ENCODE measurements around the gene RASAL1.
"Not testable (repeated sequence)": the region's sequence is repeated elsewhere in the genome, so short reads cannot be mapped to it uniquely, and the experiment has no call there.

Gene RASAL1

DNA sequence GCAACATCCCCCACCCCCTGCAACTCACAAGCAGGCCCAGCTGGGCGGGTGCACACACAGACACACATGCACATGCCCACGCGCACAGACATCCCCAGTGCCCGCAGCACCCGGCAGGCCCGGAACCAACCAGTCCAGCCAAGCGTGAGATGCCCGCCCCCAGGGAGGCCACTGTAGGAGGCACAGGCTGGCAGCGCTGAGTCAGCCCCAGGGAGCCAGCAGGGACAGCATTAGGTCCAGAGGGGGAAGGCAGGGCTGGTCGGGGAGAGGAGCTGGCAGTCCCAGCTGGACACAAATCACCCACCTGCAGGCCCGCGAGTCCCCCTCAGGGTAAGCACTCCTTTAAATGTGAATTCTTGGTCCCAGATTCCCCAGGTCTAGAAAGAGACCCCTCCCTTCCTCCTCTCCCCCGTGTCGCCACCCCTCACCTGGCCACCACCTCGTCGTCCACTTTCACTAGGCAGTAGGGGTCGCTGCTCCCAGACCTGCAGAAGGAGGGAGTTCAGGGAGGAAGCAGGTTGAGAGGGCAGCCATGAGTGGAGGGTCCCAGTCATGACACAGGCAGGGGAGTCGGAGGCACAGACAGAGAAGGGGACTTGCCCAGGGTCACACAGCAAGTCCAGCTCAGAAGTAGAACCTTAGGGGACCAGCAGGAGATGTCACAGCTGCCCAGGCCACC lies 5.0 kb downstream of the RASAL1 start:
- Mint-ChIP-seq H3K4me3 (no peak overlapping the region), H3K9me3 (no peaks in the 10 kb centered on the region), H3K27me3 (peaks cover 7% of the 10 kb centered on the region in 2 donors), H3K36me3 (ENCODE audit: insufficient read depth) (no peaks in the 10 kb centered on the region), H3K27ac (no peak overlapping the region), H3K4me1 (ENCODE audit: low read depth in 2 of 2) (peaks cover 0 to 6% of the 10 kb centered on the region in 2 donors)
- ATAC-seq (replicated peaks) (peak; percentile 32), DNase-seq (no peak)

DNA sequence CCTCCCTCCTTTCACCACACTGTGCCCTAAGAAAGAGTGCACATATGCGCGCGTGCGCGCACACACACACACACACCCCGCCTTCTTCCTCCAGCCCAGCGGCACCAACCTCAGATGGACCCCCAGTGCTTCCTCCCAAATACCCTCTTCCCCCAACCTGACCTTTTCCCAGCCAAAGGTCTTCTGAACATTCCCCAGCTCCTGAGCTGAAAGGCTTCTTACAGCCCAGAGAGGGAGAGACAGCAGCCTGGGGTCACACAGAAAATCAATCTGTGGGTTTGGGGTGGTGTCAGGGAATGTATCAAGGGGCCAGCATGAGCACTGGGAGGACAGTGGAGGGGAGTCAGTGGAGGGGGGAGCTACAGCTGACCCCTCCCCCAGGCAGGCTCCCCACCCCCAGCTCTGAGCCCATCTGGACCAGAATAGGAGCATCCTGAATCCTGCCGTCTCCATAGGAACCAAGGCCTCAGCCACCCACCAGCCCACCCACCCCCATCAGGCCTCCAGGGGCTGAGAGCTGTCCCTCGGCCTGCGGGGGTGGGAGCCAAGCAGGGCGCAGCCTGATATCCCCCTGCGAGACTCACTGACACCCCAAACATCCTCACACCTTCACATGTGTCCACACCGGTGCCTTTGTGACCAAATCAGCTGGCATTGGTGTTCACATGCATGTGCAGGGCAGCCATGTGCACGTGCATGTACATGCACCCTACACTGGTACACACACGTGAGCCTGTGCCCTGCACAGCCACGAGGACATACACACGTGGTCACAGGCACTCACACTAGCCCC lies 5.7 kb downstream of the RASAL1 start:
- ATAC-seq (replicated peaks), result no peak
- H3K4me3 Mint-ChIP-seq, result no peak overlapping the region
- DNase-seq, result no peak
- H3K4me1 Mint-ChIP-seq (ENCODE audit: low read depth in 2 of 2), result peaks cover 0 to 2% of the 10 kb centered on the region in 2 donors
- no peaks in the 10 kb centered on the region for H3K9me3 Mint-ChIP-seq
- H3K27ac Mint-ChIP-seq, result no peak overlapping the region
- no peaks in the 10 kb centered on the region for H3K36me3 Mint-ChIP-seq (ENCODE audit: insufficient read depth)
- H3K27me3 Mint-ChIP-seq, result peaks cover 0 to 6% of the 10 kb centered on the region in 2 donors

DNA sequence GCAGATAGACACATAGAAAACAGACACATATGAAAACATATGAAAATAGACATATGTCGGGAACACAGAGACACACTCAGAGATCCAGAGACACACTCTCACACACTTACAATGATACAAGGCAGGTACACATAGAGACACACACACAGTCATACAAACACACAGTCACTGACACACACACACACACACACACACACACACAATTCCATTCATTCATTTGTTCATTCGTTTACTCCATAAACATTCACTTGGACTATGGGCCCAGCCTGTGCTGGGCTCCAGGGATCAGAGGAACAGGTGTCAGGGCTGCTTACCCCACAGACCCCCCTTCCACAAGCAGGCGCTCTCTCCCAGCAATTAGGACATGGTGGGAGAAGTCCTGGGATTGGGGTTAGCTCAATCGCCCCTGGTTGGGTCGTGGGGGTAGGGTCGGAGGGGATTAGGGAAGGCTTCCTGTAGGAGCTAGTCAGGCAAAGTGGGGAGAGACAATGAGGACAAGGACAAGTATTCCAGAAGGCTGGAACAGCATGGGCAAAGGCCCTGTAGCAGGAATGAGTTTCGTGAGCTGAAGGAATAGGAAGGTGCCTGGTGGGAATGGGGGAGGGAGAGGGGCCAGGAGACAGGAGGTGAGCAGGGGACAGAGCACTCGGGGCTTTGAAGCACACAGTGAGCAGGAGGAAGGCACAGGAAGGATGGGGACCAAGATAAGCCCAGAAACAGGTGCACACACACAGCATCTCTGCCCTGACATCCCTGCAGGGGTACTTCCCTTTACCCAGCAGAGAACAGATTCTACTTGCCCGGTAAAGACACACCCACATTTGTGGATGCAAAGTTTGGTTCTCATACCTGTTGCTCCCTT lies 6.5 kb downstream of the RASAL1 start:
- Mint-ChIP-seq H3K27me3 (peaks cover 0 to 6% of the 10 kb centered on the region in 2 donors), H3K9me3 (no peaks in the 10 kb centered on the region), H3K4me1 (ENCODE audit: low read depth in 2 of 2) (peaks cover 0 to 2% of the 10 kb centered on the region in 2 donors), H3K27ac (peak overlapping the region in 1 of 2 donors; percentile 12), H3K36me3 (ENCODE audit: insufficient read depth) (no peaks in the 10 kb centered on the region), H3K4me3 (no peak overlapping the region)
- ATAC-seq (replicated peaks), result no peak
- no peak for DNase-seq

- no peaks in the 10 kb centered on the region for H3K36me3 Mint-ChIP-seq (ENCODE audit: insufficient read depth)
- no peak for ATAC-seq (replicated peaks)
- H3K4me1 Mint-ChIP-seq (ENCODE audit: low read depth in 2 of 2), result peaks cover 0 to 2% of the 10 kb centered on the region in 2 donors
- no peak for DNase-seq
- H3K27ac Mint-ChIP-seq, result peak overlapping the region in 1 of 2 donors; percentile 12
- H3K27me3 Mint-ChIP-seq, result peaks cover 0 to 6% of the 10 kb centered on the region in 2 donors
- no peaks in the 10 kb centered on the region for H3K9me3 Mint-ChIP-seq
- H3K4me3 Mint-ChIP-seq, result no peak overlapping the region
These were observed 7.8 kb downstream of the RASAL1 start for GRCh38 chr12:113127791-113128199.

DNA sequence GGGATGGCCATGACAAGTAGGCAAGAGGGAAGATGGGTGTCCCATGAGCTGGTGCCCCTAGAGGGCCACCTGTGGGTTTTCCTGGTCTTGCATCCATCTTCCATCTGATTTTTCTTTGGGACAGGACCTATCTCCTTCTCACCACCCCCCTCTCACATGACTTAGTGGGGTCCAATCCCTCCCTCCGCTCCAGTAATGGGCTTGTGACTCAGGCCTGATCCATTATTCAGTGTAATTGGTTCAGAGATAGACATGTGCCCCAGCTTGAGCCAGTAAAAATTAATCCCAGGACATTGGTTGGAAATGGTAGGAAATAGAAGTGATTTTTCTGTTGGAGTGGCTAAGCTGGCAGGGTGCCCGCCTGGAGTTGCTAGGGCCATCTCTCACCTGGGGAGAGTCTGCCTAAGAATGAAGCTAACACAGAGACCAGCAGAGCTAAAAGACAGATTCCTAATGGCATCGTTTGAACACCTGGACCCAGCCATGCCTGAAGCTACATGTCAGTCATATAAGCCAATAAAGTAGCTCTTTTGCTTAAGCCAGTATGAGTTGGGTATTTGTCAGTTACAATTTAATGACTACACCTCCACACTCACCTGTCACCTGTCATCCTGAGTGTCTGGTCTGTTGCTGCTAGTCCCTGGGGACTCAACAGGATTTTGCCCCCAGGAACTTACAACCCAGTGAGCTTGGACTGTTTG lies 14.7 kb downstream of the RASAL1 start:
- no peak for ATAC-seq (replicated peaks)
- Mint-ChIP-seq H3K36me3 (ENCODE audit: insufficient read depth) (no peaks in the 10 kb centered on the region), H3K27ac (no peak overlapping the region)

GRCh38 chr12:113119980-113120669 lies 15.4 kb downstream of the RASAL1 start:
- H3K4me1 Mint-ChIP-seq (ENCODE audit: low read depth in 2 of 2), result no peaks in the 10 kb centered on the region
- no peak overlapping the region for H3K27ac Mint-ChIP-seq
- H3K9me3 Mint-ChIP-seq, result no peaks in the 10 kb centered on the region
- no peak for DNase-seq
- no peak overlapping the region for H3K4me3 Mint-ChIP-seq
- no peaks in the 10 kb centered on the region for H3K36me3 Mint-ChIP-seq (ENCODE audit: insufficient read depth)
- peaks cover 11 to 18% of the 10 kb centered on the region in 2 donors for H3K27me3 Mint-ChIP-seq
- no peak for ATAC-seq (replicated peaks)

More for the DNA sequence above, 14.7 kb downstream of the RASAL1 start:
- Mint-ChIP-seq H3K4me3 (no peak overlapping the region), H3K27me3 (peaks cover 11 to 18% of the 10 kb centered on the region in 2 donors), H3K9me3 (no peaks in the 10 kb centered on the region), H3K4me1 (ENCODE audit: low read depth in 2 of 2) (no peaks in the 10 kb centered on the region)
- DNase-seq, result no peak

GRCh38 chr12:113118142-113118541 lies 17.4 kb downstream of the RASAL1 start:
- Mint-ChIP-seq H3K4me1 (ENCODE audit: low read depth in 2 of 2) (no peaks in the 10 kb centered on the region), H3K27me3 (peaks cover 11 to 26% of the 10 kb centered on the region in 2 donors), H3K36me3 (ENCODE audit: insufficient read depth) (peaks cover 2% of the 10 kb centered on the region), H3K4me3 (no peak overlapping the region), H3K27ac (no peak overlapping the region), H3K9me3 (no peaks in the 10 kb centered on the region)
- no peak for ATAC-seq (replicated peaks)
- no peak for DNase-seq

GRCh38 chr12:113117684-113118083 lies 17.9 kb downstream of the RASAL1 start:
- H3K9me3 Mint-ChIP-seq; DNase-seq; H3K36me3 Mint-ChIP-seq (ENCODE audit: insufficient read depth); H3K4me3 Mint-ChIP-seq; H3K4me1 Mint-ChIP-seq (ENCODE audit: low read depth in 2 of 2); ATAC-seq (replicated peaks); H3K27ac Mint-ChIP-seq: not testable (repeated sequence)
- peaks cover 11 to 31% of the 10 kb centered on the region in 2 donors for H3K27me3 Mint-ChIP-seq

DNA sequence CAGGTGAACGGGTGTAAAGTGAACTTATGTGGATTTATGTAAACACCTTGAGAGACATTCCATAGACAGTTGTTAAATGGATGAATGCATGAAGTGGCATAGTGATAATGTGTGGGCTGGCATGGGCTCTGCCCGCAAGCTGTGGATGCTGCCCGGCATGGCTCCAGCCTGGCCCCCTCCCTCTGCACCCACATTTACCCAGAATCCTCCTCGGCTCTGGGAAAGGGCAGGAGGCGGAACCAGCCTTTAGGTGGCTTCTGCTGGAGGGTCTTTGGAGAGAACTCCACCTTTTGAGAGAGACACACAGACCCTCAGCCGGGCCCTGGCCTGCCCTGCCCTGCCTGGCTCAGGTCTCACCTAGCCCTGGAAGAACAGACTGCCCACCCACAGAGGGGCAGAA lies 18.7 kb downstream of the RASAL1 start:
- Mint-ChIP-seq H3K4me3 (no peak overlapping the region), H3K27me3 (peaks cover 11 to 36% of the 10 kb centered on the region in 2 donors), H3K36me3 (ENCODE audit: insufficient read depth) (peaks cover 2% of the 10 kb centered on the region), H3K9me3 (no peaks in the 10 kb centered on the region), H3K27ac (no peak overlapping the region), H3K4me1 (ENCODE audit: low read depth in 2 of 2) (no peaks in the 10 kb centered on the region)
- no peak for DNase-seq
- ATAC-seq (replicated peaks), result no peak

GRCh38 chr12:113115455-113116126 lies 20.0 kb downstream of the RASAL1 start:
- Mint-ChIP-seq H3K9me3 (no peaks in the 10 kb centered on the region), H3K27ac (no peak overlapping the region), H3K4me1 (ENCODE audit: low read depth in 2 of 2) (peaks cover 0 to 6% of the 10 kb centered on the region in 2 donors), H3K27me3 (peaks cover 7 to 34% of the 10 kb centered on the region in 2 donors), H3K4me3 (no peak overlapping the region), H3K36me3 (ENCODE audit: insufficient read depth) (peaks cover 2% of the 10 kb centered on the region)
- ATAC-seq (replicated peaks) (no peak), DNase-seq (no peak)

GRCh38 chr12:113114447-113115178 lies 20.9 kb downstream of the RASAL1 start:
- Mint-ChIP-seq H3K36me3 (ENCODE audit: insufficient read depth) (peaks cover 2% of the 10 kb centered on the region), H3K27ac (no peak overlapping the region)

More at GRCh38 chr12:113114447-113115178, 20.9 kb downstream of the RASAL1 start:
- ATAC-seq (replicated peaks) (no peak), DNase-seq (no peak)
- Mint-ChIP-seq H3K9me3 (no peaks in the 10 kb centered on the region), H3K4me1 (ENCODE audit: low read depth in 2 of 2) (peaks cover 9 to 15% of the 10 kb centered on the region in 2 donors), H3K4me3 (no peak overlapping the region), H3K27me3 (peaks cover 0 to 24% of the 10 kb centered on the region in 2 donors)

Measured in effector memory CD8-positive, alpha-beta T cell (primary cell).